Measurements from ENCODE around the gene MARCHF3.
"Not testable (repeated sequence)": the region's sequence is repeated elsewhere in the genome, so short reads cannot be mapped to it uniquely, and the experiment has no call there.

The MARCHF3 gene

GRCh38 chr5:126920291-126920690 is 110.1 kb downstream of the MARCHF3 start:
- H3K36me3 ChIP-seq (ENCODE audit: control insufficient read depth in 1 of 2, insufficient read depth in 2 of 2, low read length in 2 of 2) = no peaks in the 10 kb centered on the region
- H3K27ac ChIP-seq (ENCODE audit: low read length) = no peak overlapping the region
- no peaks in the 10 kb centered on the region for H3K9me3 ChIP-seq (ENCODE audit: control insufficient read depth in 1 of 2, low read length in 2 of 2)
- peaks cover 0 to 3% of the 10 kb centered on the region in 2 donors for H3K4me1 ChIP-seq (ENCODE audit: control insufficient read depth in 1 of 2, insufficient read depth in 2 of 2, low read length in 2 of 2)
- no peak overlapping the region for H3K4me3 ChIP-seq (ENCODE audit: low read depth in 1 of 2, low read length in 2 of 2)
- no peaks in the 10 kb centered on the region for H3K27me3 ChIP-seq (ENCODE audit: low read depth, low read length)

GRCh38 chr5:126919566-126919965 is 110.8 kb downstream of the MARCHF3 start:
- no peak overlapping the region for H3K27ac ChIP-seq (ENCODE audit: low read length)
- H3K4me1 ChIP-seq (ENCODE audit: control insufficient read depth in 1 of 2, insufficient read depth in 2 of 2, low read length in 2 of 2) = peaks cover 0 to 3% of the 10 kb centered on the region in 2 donors
- H3K4me3 ChIP-seq (ENCODE audit: low read depth in 1 of 2, low read length in 2 of 2) = no peak overlapping the region
- H3K9me3 ChIP-seq (ENCODE audit: control insufficient read depth in 1 of 2, low read length in 2 of 2) = no peaks in the 10 kb centered on the region
- no peaks in the 10 kb centered on the region for H3K27me3 ChIP-seq (ENCODE audit: low read depth, low read length)
- H3K36me3 ChIP-seq (ENCODE audit: control insufficient read depth in 1 of 2, insufficient read depth in 2 of 2, low read length in 2 of 2) = no peaks in the 10 kb centered on the region

- Histone ChIP-seq H3K27me3 (ENCODE audit: low read depth, low read length) (no peaks in the 10 kb centered on the region), H3K27ac (ENCODE audit: low read length) (no peak overlapping the region), H3K4me3 (ENCODE audit: low read depth in 1 of 2, low read length in 2 of 2) (no peak overlapping the region), H3K9me3 (ENCODE audit: control insufficient read depth in 1 of 2, low read length in 2 of 2) (no peaks in the 10 kb centered on the region), H3K36me3 (ENCODE audit: control insufficient read depth in 1 of 2, insufficient read depth in 2 of 2, low read length in 2 of 2) (no peaks in the 10 kb centered on the region), H3K4me1 (ENCODE audit: control insufficient read depth in 1 of 2, insufficient read depth in 2 of 2, low read length in 2 of 2) (peaks cover 0 to 3% of the 10 kb centered on the region in 2 donors)
Observed at GRCh38 chr5:126918615-126918957, 111.8 kb downstream of the MARCHF3 start.

- Histone ChIP-seq H3K27ac (ENCODE audit: low read length) (no peak overlapping the region), H3K4me3 (ENCODE audit: low read depth in 1 of 2, low read length in 2 of 2) (no peak overlapping the region), H3K9me3 (ENCODE audit: control insufficient read depth in 1 of 2, low read length in 2 of 2) (no peaks in the 10 kb centered on the region)
Observed at GRCh38 chr5:126917918-126918614, 112.3 kb downstream of the MARCHF3 start.

GRCh38 chr5:126915496-126915895 is 114.9 kb downstream of the MARCHF3 start:
- no peaks in the 10 kb centered on the region for H3K27me3 ChIP-seq (ENCODE audit: low read depth, low read length)
- H3K36me3 ChIP-seq (ENCODE audit: control insufficient read depth in 1 of 2, insufficient read depth in 2 of 2, low read length in 2 of 2) = no peaks in the 10 kb centered on the region
- H3K27ac ChIP-seq (ENCODE audit: low read length) = no peak overlapping the region
- H3K9me3 ChIP-seq (ENCODE audit: control insufficient read depth in 1 of 2, low read length in 2 of 2) = no peaks in the 10 kb centered on the region
- peaks cover 0 to 3% of the 10 kb centered on the region in 2 donors for H3K4me1 ChIP-seq (ENCODE audit: control insufficient read depth in 1 of 2, insufficient read depth in 2 of 2, low read length in 2 of 2)
- H3K4me3 ChIP-seq (ENCODE audit: low read depth in 1 of 2, low read length in 2 of 2) = no peak overlapping the region

More at GRCh38 chr5:126917918-126918614, 112.3 kb downstream of the MARCHF3 start:
- H3K4me1 ChIP-seq (ENCODE audit: control insufficient read depth in 1 of 2, insufficient read depth in 2 of 2, low read length in 2 of 2) = peaks cover 0 to 3% of the 10 kb centered on the region in 2 donors
- no peaks in the 10 kb centered on the region for H3K36me3 ChIP-seq (ENCODE audit: control insufficient read depth in 1 of 2, insufficient read depth in 2 of 2, low read length in 2 of 2)
- no peaks in the 10 kb centered on the region for H3K27me3 ChIP-seq (ENCODE audit: low read depth, low read length)

GRCh38 chr5:126914801-126915436 is 115.4 kb downstream of the MARCHF3 start:
- Histone ChIP-seq H3K36me3 (ENCODE audit: control insufficient read depth in 1 of 2, insufficient read depth in 2 of 2, low read length in 2 of 2) (peaks cover 0 to 4% of the 10 kb centered on the region in 2 donors), H3K4me1 (ENCODE audit: control insufficient read depth in 1 of 2, insufficient read depth in 2 of 2, low read length in 2 of 2) (no peaks in the 10 kb centered on the region), H3K27me3 (ENCODE audit: low read depth, low read length) (no peaks in the 10 kb centered on the region), H3K4me3 (ENCODE audit: low read depth in 1 of 2, low read length in 2 of 2) (no peak overlapping the region), H3K9me3 (ENCODE audit: control insufficient read depth in 1 of 2, low read length in 2 of 2) (no peaks in the 10 kb centered on the region), H3K27ac (ENCODE audit: low read length) (no peak overlapping the region)

GRCh38 chr5:126912616-126913200 is 117.7 kb downstream of the MARCHF3 start:
- no peaks in the 10 kb centered on the region for H3K27me3 ChIP-seq (ENCODE audit: low read depth, low read length)
- peaks cover 0 to 2% of the 10 kb centered on the region in 2 donors for H3K9me3 ChIP-seq (ENCODE audit: control insufficient read depth in 1 of 2, low read length in 2 of 2)
- peaks cover 0 to 4% of the 10 kb centered on the region in 2 donors for H3K36me3 ChIP-seq (ENCODE audit: control insufficient read depth in 1 of 2, insufficient read depth in 2 of 2, low read length in 2 of 2)
- no peaks in the 10 kb centered on the region for H3K4me1 ChIP-seq (ENCODE audit: control insufficient read depth in 1 of 2, insufficient read depth in 2 of 2, low read length in 2 of 2)
- H3K4me3 ChIP-seq (ENCODE audit: low read depth in 1 of 2, low read length in 2 of 2) = no peak overlapping the region
- H3K27ac ChIP-seq (ENCODE audit: low read length) = no peak overlapping the region

- no peaks in the 10 kb centered on the region for H3K4me1 ChIP-seq (ENCODE audit: control insufficient read depth in 1 of 2, insufficient read depth in 2 of 2, low read length in 2 of 2)
- no peaks in the 10 kb centered on the region for H3K27me3 ChIP-seq (ENCODE audit: low read depth, low read length)
- peaks cover 0 to 2% of the 10 kb centered on the region in 2 donors for H3K9me3 ChIP-seq (ENCODE audit: control insufficient read depth in 1 of 2, low read length in 2 of 2)
- no peak overlapping the region for H3K4me3 ChIP-seq (ENCODE audit: low read depth in 1 of 2, low read length in 2 of 2)
- peaks cover 0 to 4% of the 10 kb centered on the region in 2 donors for H3K36me3 ChIP-seq (ENCODE audit: control insufficient read depth in 1 of 2, insufficient read depth in 2 of 2, low read length in 2 of 2)
- no peak overlapping the region for H3K27ac ChIP-seq (ENCODE audit: low read length)
Observed at GRCh38 chr5:126911986-126912385, 118.4 kb downstream of the MARCHF3 start.

GRCh38 chr5:126909856-126910255 is 120.5 kb downstream of the MARCHF3 start:
- Histone ChIP-seq H3K4me3 (ENCODE audit: low read depth in 1 of 2, low read length in 2 of 2) (no peak overlapping the region), H3K27ac (ENCODE audit: low read length) (no peak overlapping the region), H3K4me1 (ENCODE audit: control insufficient read depth in 1 of 2, insufficient read depth in 2 of 2, low read length in 2 of 2) (no peaks in the 10 kb centered on the region), H3K9me3 (ENCODE audit: control insufficient read depth in 1 of 2, low read length in 2 of 2) (peaks cover 0 to 2% of the 10 kb centered on the region in 2 donors), H3K27me3 (ENCODE audit: low read depth, low read length) (no peaks in the 10 kb centered on the region), H3K36me3 (ENCODE audit: control insufficient read depth in 1 of 2, insufficient read depth in 2 of 2, low read length in 2 of 2) (peaks cover 0 to 4% of the 10 kb centered on the region in 2 donors)

GRCh38 chr5:126904407-126904806 is 126.0 kb downstream of the MARCHF3 start:
- H3K4me3 ChIP-seq (ENCODE audit: low read depth in 1 of 2, low read length in 2 of 2); H3K36me3 ChIP-seq (ENCODE audit: control insufficient read depth in 1 of 2, insufficient read depth in 2 of 2, low read length in 2 of 2); H3K9me3 ChIP-seq (ENCODE audit: control insufficient read depth in 1 of 2, low read length in 2 of 2); H3K27me3 ChIP-seq (ENCODE audit: low read depth, low read length); H3K27ac ChIP-seq (ENCODE audit: low read length); H3K4me1 ChIP-seq (ENCODE audit: control insufficient read depth in 1 of 2, insufficient read depth in 2 of 2, low read length in 2 of 2): not testable (repeated sequence)

- no peak overlapping the region for H3K27ac ChIP-seq (ENCODE audit: low read length)
- no peaks in the 10 kb centered on the region for H3K4me1 ChIP-seq (ENCODE audit: control insufficient read depth in 1 of 2, insufficient read depth in 2 of 2, low read length in 2 of 2)
- no peaks in the 10 kb centered on the region for H3K36me3 ChIP-seq (ENCODE audit: control insufficient read depth in 1 of 2, insufficient read depth in 2 of 2, low read length in 2 of 2)
- H3K9me3 ChIP-seq (ENCODE audit: control insufficient read depth in 1 of 2, low read length in 2 of 2) = no peaks in the 10 kb centered on the region
- no peak overlapping the region for H3K4me3 ChIP-seq (ENCODE audit: low read depth in 1 of 2, low read length in 2 of 2)
- H3K27me3 ChIP-seq (ENCODE audit: low read depth, low read length) = no peaks in the 10 kb centered on the region
Observed at GRCh38 chr5:126900796-126901195, 129.6 kb downstream of the MARCHF3 start.
